Erythroblast (primary cell): ENCODE data around the gene MOXD1.

ENCODE experiments used
- GATA1 ChIP-seq: IDR thresholded peaks from 2 replicates; pipeline ENCODE4 v1.6.1; 2011; ENCODE audit warnings: low read depth, mild to moderate bottlenecking, control low read depth, low read length, moderate library complexity
- POLR2A ChIP-seq: IDR thresholded peaks from 2 replicates; pipeline ENCODE4 v1.6.1; 2011; ENCODE audit warnings: mild to moderate bottlenecking, low read length

DNA sequence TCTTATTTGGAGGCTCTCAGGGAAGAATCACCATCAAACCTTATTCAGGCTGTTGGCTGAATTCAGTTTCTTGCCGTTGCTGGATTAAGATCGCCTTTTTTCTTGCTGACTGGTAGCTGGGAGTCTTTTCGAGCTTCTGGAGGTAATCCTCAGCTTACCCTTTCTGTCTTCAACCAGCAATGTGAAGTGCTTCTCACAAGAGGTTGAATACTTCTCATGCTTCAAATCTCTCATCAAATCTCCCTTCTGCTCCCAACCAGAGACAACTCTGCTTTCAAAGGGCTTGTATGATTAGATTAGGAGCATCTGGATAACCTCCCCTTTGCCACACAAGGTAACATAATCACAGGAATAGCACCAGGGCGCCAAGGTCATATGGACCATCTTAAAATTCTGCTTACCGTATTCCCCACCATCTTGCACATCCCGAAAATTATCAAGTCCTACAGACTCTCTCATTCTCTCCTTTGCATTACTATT lies 137.2 kb downstream of the MOXD1 start:
- TF ChIP-seq POLR2A: no peak
- no peak for TF ChIP-seq GATA1
